CD8-positive, alpha-beta memory T cell (primary cell): ENCODE measurements around the gene SFMBT1. TPM values are rescaled to one million over a fixed set of nuclear protein-coding genes. Genes with fewer than 3 reads are reported as not detected.

Experiments used
- CTCF ChIA-PET: fragments of 350-600 bp; sonication (Branson Sonifier 250); formaldehyde crosslinking; loops from one replicate; lab custom pipeline; 2021; ENCODE audit warnings: antibody characterized with exemption; lab: Charles Lee
- POLR2A ChIA-PET: fragments of 350-600 bp; sonication (Branson Sonifier 250); formaldehyde crosslinking; loops from one replicate; lab custom pipeline; 2021; ENCODE audit warnings: antibody characterized with exemption; lab: Charles Lee
- DNase-seq, 5 donors: peaks; one replicate each; pipeline versions ENCODE4 v3.0.0 to v3.0.0-alpha.2; 2020 to 2022; ENCODE audit warnings: mixed read lengths in 1 of 5
- H3K27ac ChIP-seq: one replicate; pipeline ENCODE4 v1.7.0; 2013; ENCODE audit warnings: low read depth, mild to moderate bottlenecking, low read length, moderate library complexity
- H3K27me3 ChIP-seq: 2 replicates; pipeline ENCODE4 v1.7.0; 2013; ENCODE audit warnings: low read length, mild to moderate bottlenecking; ENCODE audit not compliant: insufficient read depth, poor library complexity, severe bottlenecking
- H3K36me3 ChIP-seq: 2 replicates; pipeline ENCODE4 v1.7.0; 2013; ENCODE audit warnings: mild to moderate bottlenecking, low read length, moderate library complexity; ENCODE audit not compliant: insufficient read depth
- H3K4me1 ChIP-seq: 2 replicates; pipeline ENCODE4 v1.7.0; 2013; ENCODE audit warnings: mild to moderate bottlenecking, low read length, moderate library complexity; ENCODE audit not compliant: insufficient read depth
- H3K4me3 ChIP-seq: 2 replicates; pipeline ENCODE4 v1.7.0; 2013; ENCODE audit warnings: mild to moderate bottlenecking, low read length
- H3K9me3 ChIP-seq: 2 replicates; pipeline ENCODE4 v1.7.0; 2013; ENCODE audit warnings: mild to moderate bottlenecking, low read length
- H3K27ac Mint-ChIP-seq, 8 donors: one replicate each; pipeline ENCODE4 v1.8.0; 2020 to 2021; ENCODE audit warnings: mixed read lengths in 8 of 8, mild to moderate bottlenecking in 6 of 8, inconsistent platforms in 3 of 8, moderate library complexity in 3 of 8
- H3K27me3 Mint-ChIP-seq, 2 donors: one replicate each; pipeline ENCODE4 v1.8.0; 2020 to 2021; ENCODE audit warnings: mixed read lengths in 2 of 2, mild to moderate bottlenecking in 1 of 2, moderate library complexity in 1 of 2
- H3K36me3 Mint-ChIP-seq, 3 donors: one replicate each; pipeline ENCODE4 v1.8.0; 2020 to 2021; ENCODE audit warnings: mixed read lengths in 3 of 3, inconsistent platforms in 1 of 3, mild to moderate bottlenecking in 1 of 3
- H3K4me1 Mint-ChIP-seq, 3 donors: one replicate each; pipeline ENCODE4 v1.8.0; 2020 to 2021; ENCODE audit warnings: mixed read lengths in 3 of 3, inconsistent platforms in 1 of 3, mild to moderate bottlenecking in 1 of 3
- H3K4me3 Mint-ChIP-seq, 7 donors: one replicate each; pipeline ENCODE4 v1.8.0; 2020 to 2021; ENCODE audit warnings: mixed read lengths in 7 of 7, mild to moderate bottlenecking in 6 of 7, moderate library complexity in 4 of 7, inconsistent platforms in 2 of 7
- H3K9me3 Mint-ChIP-seq, 5 donors: one replicate each; pipeline ENCODE4 v1.8.0; 2020 to 2022; ENCODE audit warnings: mixed read lengths in 5 of 5, mild to moderate bottlenecking in 3 of 5, moderate library complexity in 2 of 5, inconsistent platforms in 1 of 5
- polyA plus RNA-seq: library from polyadenylated mRNA; unstranded; fragments of 300-500 nt; fragmentation: Illumina TruSeq; gene quantifications from one replicate; pipeline ENCODE4 v1.2.3, GENCODE V29; 2021
- total RNA-seq, 2 experiments: library from RNA; stranded (reverse); gene quantifications; one replicate each; pipeline ENCODE4 v1.2.3, GENCODE V29; 2021

SFMBT1 gene, protein sequence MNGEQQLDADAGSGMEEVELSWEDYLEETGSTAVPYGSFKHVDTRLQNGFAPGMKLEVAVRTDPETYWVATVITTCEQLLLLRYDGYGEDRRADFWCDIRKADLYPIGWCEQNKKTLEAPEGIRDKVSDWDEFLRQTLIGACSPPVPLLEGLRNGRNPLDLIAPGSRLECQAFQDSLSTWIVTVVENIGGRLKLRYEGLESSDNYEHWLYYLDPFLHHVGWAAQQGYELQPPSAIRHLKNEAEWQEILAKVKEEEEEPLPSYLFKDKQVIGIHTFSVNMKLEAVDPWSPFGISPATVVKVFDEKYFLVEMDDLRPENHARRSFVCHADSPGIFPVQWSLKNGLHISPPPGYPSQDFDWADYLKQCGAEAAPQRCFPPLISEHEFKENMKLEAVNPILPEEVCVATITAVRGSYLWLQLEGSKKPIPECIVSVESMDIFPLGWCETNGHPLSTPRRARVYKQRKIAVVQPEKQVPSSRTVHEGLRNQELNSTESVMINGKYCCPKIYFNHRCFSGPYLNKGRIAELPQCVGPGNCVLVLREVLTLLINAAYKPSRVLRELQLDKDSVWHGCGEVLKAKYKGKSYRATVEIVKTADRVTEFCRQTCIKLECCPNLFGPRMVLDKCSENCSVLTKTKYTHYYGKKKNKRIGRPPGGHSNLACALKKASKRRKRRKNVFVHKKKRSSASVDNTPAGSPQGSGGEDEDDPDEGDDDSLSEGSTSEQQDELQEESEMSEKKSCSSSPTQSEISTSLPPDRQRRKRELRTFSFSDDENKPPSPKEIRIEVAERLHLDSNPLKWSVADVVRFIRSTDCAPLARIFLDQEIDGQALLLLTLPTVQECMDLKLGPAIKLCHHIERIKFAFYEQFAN
- total RNA-seq (10 to 100 TPM; 18.3 to 21.0 TPM), polyA plus RNA-seq (17.0 TPM)

GRCh38 chr3:53045518-53046170 is at the start of gene SFMBT1:
Gene SFMBT1, minus strand, starts transcription at chr3:53046073. Its CDS starts 76,945 bp downstream, at chr3:52969128.
- peaks cover 35 to 45% (median 39%) of the 10 kb centered on the region in 3 donors for H3K4me1 Mint-ChIP-seq
- H3K27me3 ChIP-seq: no peaks in the 10 kb centered on the region
- POLR2A ChIA-PET: interaction anchor here (0.5 to 1.7 kb wide), 9 partner anchors 9 to 827 kb away, joined by 3 to 8 read pairs (median 4); no protein-coding TSS in a partner anchor

GRCh38 chr3:53092942-53093341 is 47.1 kb upstream of the SFMBT1 start:
- H3K9me3 Mint-ChIP-seq: no peaks in the 10 kb centered on the region
- no peak overlapping the region for H3K4me3 ChIP-seq
- no peaks in the 10 kb centered on the region for H3K27me3 Mint-ChIP-seq
- no peak overlapping the region for H3K27ac Mint-ChIP-seq
- H3K27me3 ChIP-seq: no peaks in the 10 kb centered on the region
- peaks cover 0 to 2% (median 0%) of the 10 kb centered on the region in 3 donors for H3K4me1 Mint-ChIP-seq
- POLR2A ChIA-PET: no interaction called here
- H3K27ac ChIP-seq: no peak overlapping the region
- CTCF ChIA-PET: interaction anchor here (1.0 kb wide), 1 partner anchor 9 kb away, joined by 3 read pairs; no protein-coding TSS in a partner anchor
- no peaks in the 10 kb centered on the region for H3K9me3 ChIP-seq
- H3K4me1 ChIP-seq: no peaks in the 10 kb centered on the region
- DNase-seq: no peak
- H3K4me3 Mint-ChIP-seq: no peak overlapping the region
- peaks cover 7% of the 10 kb centered on the region for H3K36me3 ChIP-seq
- H3K36me3 Mint-ChIP-seq: peaks cover 0 to 81% (median 2%) of the 10 kb centered on the region in 3 donors

More at GRCh38 chr3:53045518-53046170, at the start of gene SFMBT1:
- CTCF ChIA-PET: interaction anchor here (0.6 to 2.2 kb wide), 9 partner anchors 9 to 153 kb away, joined by 3 to 15 read pairs (median 4); no protein-coding TSS in a partner anchor
- Mint-ChIP-seq H3K27ac (peak within 1 kb of the TSS; percentile 97 to 99 (median 98)), H3K9me3 (no peaks in the 10 kb centered on the region), H3K36me3 (peaks cover 0 to 11% (median 0%) of the 10 kb centered on the region in 3 donors), H3K4me3 (peak within 1 kb of the TSS; percentile 95 to 99 (median 99)), H3K27me3 (peaks cover 0 to 4% of the 10 kb centered on the region in 2 donors)
- Histone ChIP-seq H3K27ac (peak within 1 kb of the TSS; percentile 66), H3K9me3 (no peaks in the 10 kb centered on the region), H3K4me3 (peak within 1 kb of the TSS; percentile 71), H3K36me3 (no peaks in the 10 kb centered on the region), H3K4me1 (peaks cover 27% of the 10 kb centered on the region)
- peak; percentile 69 to 87 (median 70) for DNase-seq

- no peaks in the 10 kb centered on the region for H3K4me1 ChIP-seq
- no peaks in the 10 kb centered on the region for H3K9me3 ChIP-seq
- ChIA-PET CTCF (no interaction called here), POLR2A (no interaction called here)
- peak overlapping the region in 2 of 8 donors; percentile 14 to 58 for H3K27ac Mint-ChIP-seq
- no peak overlapping the region for H3K27ac ChIP-seq
- H3K27me3 ChIP-seq: no peaks in the 10 kb centered on the region
- H3K4me3 Mint-ChIP-seq: no peak overlapping the region
- H3K4me1 Mint-ChIP-seq: peaks cover 0 to 2% (median 0%) of the 10 kb centered on the region in 3 donors
- H3K36me3 ChIP-seq: peaks cover 7% of the 10 kb centered on the region
- H3K36me3 Mint-ChIP-seq: peaks cover 0 to 81% (median 2%) of the 10 kb centered on the region in 3 donors
- no peaks in the 10 kb centered on the region for H3K27me3 Mint-ChIP-seq
- no peak for DNase-seq
- H3K4me3 ChIP-seq: no peak overlapping the region
- no peaks in the 10 kb centered on the region for H3K9me3 Mint-ChIP-seq
Measured at GRCh38 chr3:53092216-53092615, 46.3 kb upstream of the SFMBT1 start.

- Mint-ChIP-seq H3K4me1 (peaks cover 0 to 2% (median 0%) of the 10 kb centered on the region in 3 donors), H3K27me3 (no peaks in the 10 kb centered on the region), H3K36me3 (peaks cover 0 to 81% (median 2%) of the 10 kb centered on the region in 3 donors), H3K4me3 (no peak overlapping the region), H3K27ac (no peak overlapping the region), H3K9me3 (no peaks in the 10 kb centered on the region)
- H3K4me1 ChIP-seq: no peaks in the 10 kb centered on the region
- no peak overlapping the region for H3K4me3 ChIP-seq
- POLR2A ChIA-PET: no interaction called here
- H3K27me3 ChIP-seq: no peaks in the 10 kb centered on the region
- H3K27ac ChIP-seq: no peak overlapping the region
- no peak for DNase-seq
- peaks cover 7% of the 10 kb centered on the region for H3K36me3 ChIP-seq
- no peaks in the 10 kb centered on the region for H3K9me3 ChIP-seq
- CTCF ChIA-PET: no interaction called here
Measured at GRCh38 chr3:53091011-53091410, 45.1 kb upstream of the SFMBT1 start.

DNA sequence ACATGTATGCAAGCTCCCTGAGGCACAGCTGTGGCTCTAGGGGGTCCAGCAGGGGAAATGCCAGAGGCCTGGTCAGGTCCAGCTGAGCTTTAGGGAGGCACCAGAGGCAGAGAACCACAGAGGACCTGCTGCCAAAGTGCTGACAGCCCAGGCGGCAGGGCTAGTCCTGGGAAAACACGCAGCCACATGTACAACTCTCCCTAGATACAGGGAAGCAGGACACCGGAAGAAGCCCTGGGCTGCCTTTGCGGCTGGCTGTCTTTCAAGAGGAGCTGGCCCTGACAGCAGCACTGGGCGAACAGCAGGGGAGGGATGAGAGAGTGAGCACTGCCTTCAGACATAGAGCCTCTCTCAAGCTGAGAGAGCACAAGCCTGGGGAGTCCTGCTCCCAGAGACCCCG is 43.6 kb upstream of the SFMBT1 start:
- H3K4me1 ChIP-seq: no peaks in the 10 kb centered on the region
- H3K4me1 Mint-ChIP-seq: peaks cover 0 to 2% (median 0%) of the 10 kb centered on the region in 3 donors
- no peaks in the 10 kb centered on the region for H3K9me3 Mint-ChIP-seq
- no peaks in the 10 kb centered on the region for H3K9me3 ChIP-seq
- POLR2A ChIA-PET: no interaction called here
- peaks cover 7% of the 10 kb centered on the region for H3K36me3 ChIP-seq
- H3K27me3 Mint-ChIP-seq: no peaks in the 10 kb centered on the region
- CTCF ChIA-PET: no interaction called here
- no peaks in the 10 kb centered on the region for H3K27me3 ChIP-seq
- peaks cover 0 to 79% (median 2%) of the 10 kb centered on the region in 3 donors for H3K36me3 Mint-ChIP-seq
- no peak for DNase-seq
- H3K27ac Mint-ChIP-seq: peak overlapping the region in 1 of 8 donors; percentile 57
- no peak overlapping the region for H3K4me3 ChIP-seq
- H3K4me3 Mint-ChIP-seq: no peak overlapping the region
- no peak overlapping the region for H3K27ac ChIP-seq

DNA sequence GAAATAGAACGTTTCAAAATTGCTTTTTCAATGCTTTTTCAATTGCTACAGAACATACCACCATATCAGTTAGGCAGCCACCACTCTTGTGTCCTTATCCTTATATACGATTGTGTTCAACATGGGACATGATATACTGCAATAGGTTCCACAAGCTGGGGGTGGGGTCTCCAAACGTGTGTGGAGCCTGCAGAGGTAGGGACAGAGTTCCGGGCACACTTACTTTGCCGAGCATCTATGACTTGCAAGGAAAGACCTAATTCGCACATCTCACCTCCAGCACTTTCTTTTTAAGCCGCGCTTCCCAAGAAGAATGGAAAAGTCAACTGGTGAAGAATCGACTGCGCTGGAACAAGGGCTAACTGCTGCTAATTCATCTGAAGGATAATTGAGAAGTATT is 39.6 kb upstream of the SFMBT1 start:
- no peaks in the 10 kb centered on the region for H3K9me3 Mint-ChIP-seq
- no peak overlapping the region for H3K27ac Mint-ChIP-seq
- no peaks in the 10 kb centered on the region for H3K4me1 Mint-ChIP-seq
- peaks cover 0 to 47% (median 2%) of the 10 kb centered on the region in 3 donors for H3K36me3 Mint-ChIP-seq
- CTCF ChIA-PET: no interaction called here
- Histone ChIP-seq H3K27me3 (no peaks in the 10 kb centered on the region), H3K4me3 (no peak overlapping the region), H3K27ac (no peak overlapping the region), H3K9me3 (no peaks in the 10 kb centered on the region), H3K36me3 (peaks cover 5% of the 10 kb centered on the region), H3K4me1 (no peaks in the 10 kb centered on the region)
- POLR2A ChIA-PET: no interaction called here
- DNase-seq: no peak
- no peaks in the 10 kb centered on the region for H3K27me3 Mint-ChIP-seq
- H3K4me3 Mint-ChIP-seq: no peak overlapping the region

DNA sequence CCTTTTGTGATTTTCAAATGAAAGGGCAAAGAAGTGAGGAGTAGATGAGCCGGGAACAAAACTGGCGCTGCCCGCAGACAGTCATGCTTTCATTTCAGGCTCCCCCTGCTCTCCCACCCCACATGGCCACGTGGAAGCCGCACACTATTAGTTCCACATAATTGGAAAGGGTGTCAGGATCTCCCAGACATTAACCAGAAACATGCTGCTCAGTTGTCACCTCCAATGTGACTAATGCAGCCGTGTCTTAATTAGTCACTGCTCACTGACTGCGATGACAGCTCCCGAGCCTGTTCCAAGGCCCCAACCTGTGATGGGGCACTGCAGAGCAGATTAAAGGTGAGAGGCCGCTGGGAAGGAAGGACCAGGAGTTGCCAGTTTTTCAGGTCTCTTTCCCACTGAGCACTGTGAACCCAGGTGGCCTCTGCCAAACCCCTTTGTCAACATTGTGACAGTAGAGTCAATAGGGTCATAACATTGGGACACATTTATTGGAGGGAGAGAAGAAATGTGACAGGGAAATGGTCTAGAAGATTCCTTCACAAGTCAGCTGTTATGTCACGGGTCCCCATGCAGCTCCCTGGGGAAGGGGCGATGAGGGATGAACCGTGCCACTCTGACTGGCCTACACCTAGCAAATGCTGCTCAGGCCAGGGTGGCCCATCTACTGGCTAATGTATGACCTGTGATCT is 38.6 kb upstream of the SFMBT1 start:
- no peaks in the 10 kb centered on the region for H3K4me1 Mint-ChIP-seq
- DNase-seq: no peak
- ChIA-PET CTCF (no interaction called here), POLR2A (no interaction called here)
- no peaks in the 10 kb centered on the region for H3K27me3 ChIP-seq
- H3K9me3 ChIP-seq: no peaks in the 10 kb centered on the region
- H3K36me3 ChIP-seq: no peaks in the 10 kb centered on the region
- no peaks in the 10 kb centered on the region for H3K9me3 Mint-ChIP-seq
- no peak overlapping the region for H3K4me3 Mint-ChIP-seq
- no peaks in the 10 kb centered on the region for H3K27me3 Mint-ChIP-seq
- no peak overlapping the region for H3K4me3 ChIP-seq
- no peak overlapping the region for H3K27ac ChIP-seq
- H3K27ac Mint-ChIP-seq: peak overlapping the region in 1 of 8 donors; percentile 52
- H3K36me3 Mint-ChIP-seq: peaks cover 0 to 37% (median 2%) of the 10 kb centered on the region in 3 donors
- no peaks in the 10 kb centered on the region for H3K4me1 ChIP-seq
